ENCODE results near the gene PDX1. TPM values are rescaled to one million over a fixed set of nuclear protein-coding genes. Genes with fewer than 3 reads are reported as not detected.
A peak's percentile ranks its signal among the peaks of the same experiment; 100 is the strongest.

Gene PDX1
- total and polyA plus RNA-seq, 3 donors from 2014 or later = 0.12 to 0.24 TPM; not detected in 1

GRCh38 chr13:27952876-27953675, 33.3 kb downstream of the PDX1 start:
- peak; percentile 60 for DNase-seq
- Histone ChIP-seq H3K27ac (peak overlapping the region; percentile 60 to 87), H3K9me3 (no peaks in the 10 kb centered on the region), H3K36me3 (ENCODE audit: low read depth, missing control alignments) (no peaks in the 10 kb centered on the region), H3K4me1 (peaks cover 9% of the 10 kb centered on the region), H3K27me3 (no peaks in the 10 kb centered on the region), H3K4me3 (peak overlapping the region; percentile 59 to 69)
- 12 to 15% methylated on average over 28 to 30 of the region's 30 CpGs for WGBS, 2 donors
- intact Hi-C loops (cut with DNase I; ENCODE audit: low total_unique reads) = loop anchor here (10.0 kb wide), 1 partner anchor 128 kb away; no protein-coding TSS in a partner anchor
- TF ChIP-seq, protein P1, sequence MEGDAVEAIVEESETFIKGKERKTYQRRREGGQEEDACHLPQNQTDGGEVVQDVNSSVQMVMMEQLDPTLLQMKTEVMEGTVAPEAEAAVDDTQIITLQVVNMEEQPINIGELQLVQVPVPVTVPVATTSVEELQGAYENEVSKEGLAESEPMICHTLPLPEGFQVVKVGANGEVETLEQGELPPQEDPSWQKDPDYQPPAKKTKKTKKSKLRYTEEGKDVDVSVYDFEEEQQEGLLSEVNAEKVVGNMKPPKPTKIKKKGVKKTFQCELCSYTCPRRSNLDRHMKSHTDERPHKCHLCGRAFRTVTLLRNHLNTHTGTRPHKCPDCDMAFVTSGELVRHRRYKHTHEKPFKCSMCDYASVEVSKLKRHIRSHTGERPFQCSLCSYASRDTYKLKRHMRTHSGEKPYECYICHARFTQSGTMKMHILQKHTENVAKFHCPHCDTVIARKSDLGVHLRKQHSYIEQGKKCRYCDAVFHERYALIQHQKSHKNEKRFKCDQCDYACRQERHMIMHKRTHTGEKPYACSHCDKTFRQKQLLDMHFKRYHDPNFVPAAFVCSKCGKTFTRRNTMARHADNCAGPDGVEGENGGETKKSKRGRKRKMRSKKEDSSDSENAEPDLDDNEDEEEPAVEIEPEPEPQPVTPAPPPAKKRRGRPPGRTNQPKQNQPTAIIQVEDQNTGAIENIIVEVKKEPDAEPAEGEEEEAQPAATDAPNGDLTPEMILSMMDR (IDR thresholded peaks at IDR 0.05) = no peak
- TF ChIP-seq POLR2A (IDR thresholded peaks at IDR 0.05) = no peak

GRCh38 chr13:27953676-27954405, 34.0 kb downstream of the PDX1 start:
- no peaks in the 10 kb centered on the region for H3K9me3 ChIP-seq
- no peaks in the 10 kb centered on the region for H3K27me3 ChIP-seq
- peak overlapping the region; percentile 60 to 87 for H3K27ac ChIP-seq
- TF ChIP-seq, protein P1 (IDR thresholded peaks at IDR 0.05) = peak; percentile 86 to 88 (median 88)
- TF ChIP-seq POLR2A (IDR thresholded peaks at IDR 0.05) = no peak
- intact Hi-C loops (cut with DNase I; ENCODE audit: low total_unique reads) = loop anchor here (10.0 kb wide), 1 partner anchor 129 kb away; no protein-coding TSS in a partner anchor
- no peaks in the 10 kb centered on the region for H3K36me3 ChIP-seq (ENCODE audit: low read depth, missing control alignments)
- H3K4me3 ChIP-seq = peak overlapping the region; percentile 59 to 69
- peaks cover 9% of the 10 kb centered on the region for H3K4me1 ChIP-seq
- 1% methylated on average over 27 to 71 of the region's 71 CpGs for WGBS, 2 donors
- DNase-seq = peak; percentile 85

DNA sequence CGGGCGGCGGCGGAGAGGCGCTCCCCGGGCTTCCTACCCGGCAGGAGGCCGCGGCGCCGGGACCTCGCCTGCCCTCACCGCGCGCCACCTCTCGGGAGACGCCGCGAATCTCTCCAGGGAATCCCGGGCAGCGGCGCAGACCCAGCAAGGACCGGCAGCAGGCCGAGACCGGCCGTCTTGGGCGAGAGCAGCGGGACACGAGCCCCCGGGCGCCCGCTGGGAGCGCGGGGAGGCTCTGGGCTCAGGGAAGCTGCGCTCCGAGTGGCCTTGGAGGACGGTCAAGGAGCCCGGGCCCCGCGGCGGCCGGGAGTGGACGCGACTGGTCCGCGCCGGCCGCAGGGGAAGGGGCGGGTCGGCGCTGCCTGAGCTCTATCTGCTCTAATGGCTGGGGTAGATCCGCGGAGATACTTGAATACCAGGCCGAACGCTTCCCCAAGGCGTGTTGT, 34.6 kb downstream of the PDX1 start:
- peak overlapping the region; percentile 59 to 69 for H3K4me3 ChIP-seq
- 2 to 8% methylated on average over 5 to 53 of the region's 56 CpGs for WGBS, 2 donors
- TF ChIP-seq, protein P1 (IDR thresholded peaks at IDR 0.05) = no peak
- no peak for TF ChIP-seq POLR2A (IDR thresholded peaks at IDR 0.05)
- no peaks in the 10 kb centered on the region for H3K36me3 ChIP-seq (ENCODE audit: low read depth, missing control alignments)
- peak overlapping the region; percentile 60 to 87 for H3K27ac ChIP-seq
- no peaks in the 10 kb centered on the region for H3K27me3 ChIP-seq
- H3K9me3 ChIP-seq = no peaks in the 10 kb centered on the region
- peak; percentile 75 for DNase-seq
- H3K4me1 ChIP-seq = peaks cover 9% of the 10 kb centered on the region
- intact Hi-C loops (cut with DNase I; ENCODE audit: low total_unique reads) = loop anchor here (10.0 kb wide), 1 partner anchor 130 kb away; no protein-coding TSS in a partner anchor

GRCh38 chr13:27955014-27955591, 35.3 kb downstream of the PDX1 start:
- intact Hi-C loops (cut with DNase I; ENCODE audit: low total_unique reads) = loop anchor here (10.0 kb wide), 1 partner anchor 130 kb away; no protein-coding TSS in a partner anchor
- Histone ChIP-seq H3K27me3 (no peaks in the 10 kb centered on the region), H3K4me3 (peak overlapping the region; percentile 59 to 69), H3K9me3 (no peaks in the 10 kb centered on the region), H3K4me1 (peaks cover 9% of the 10 kb centered on the region), H3K27ac (peak overlapping the region; percentile 60 to 87), H3K36me3 (ENCODE audit: low read depth, missing control alignments) (no peaks in the 10 kb centered on the region)
- no peak for TF ChIP-seq POLR2A (IDR thresholded peaks at IDR 0.05)
- TF ChIP-seq, protein P1 (IDR thresholded peaks at IDR 0.05) = no peak
- 33 to 40% methylated on average over 11 of the region's 11 CpGs for WGBS, 2 donors
- DNase-seq = no peak

All from testis (tissue), 3 donors.